ENCODE data around the gene TARS2.

- TF ChIP-seq POLR2A (IDR thresholded peaks at IDR 0.05; ENCODE audit: low read depth) (no peak), POLR2AphosphoS5 (IDR thresholded peaks at IDR 0.05) (peak; percentile 43 to 69)
- TF ChIP-seq, protein P1, sequence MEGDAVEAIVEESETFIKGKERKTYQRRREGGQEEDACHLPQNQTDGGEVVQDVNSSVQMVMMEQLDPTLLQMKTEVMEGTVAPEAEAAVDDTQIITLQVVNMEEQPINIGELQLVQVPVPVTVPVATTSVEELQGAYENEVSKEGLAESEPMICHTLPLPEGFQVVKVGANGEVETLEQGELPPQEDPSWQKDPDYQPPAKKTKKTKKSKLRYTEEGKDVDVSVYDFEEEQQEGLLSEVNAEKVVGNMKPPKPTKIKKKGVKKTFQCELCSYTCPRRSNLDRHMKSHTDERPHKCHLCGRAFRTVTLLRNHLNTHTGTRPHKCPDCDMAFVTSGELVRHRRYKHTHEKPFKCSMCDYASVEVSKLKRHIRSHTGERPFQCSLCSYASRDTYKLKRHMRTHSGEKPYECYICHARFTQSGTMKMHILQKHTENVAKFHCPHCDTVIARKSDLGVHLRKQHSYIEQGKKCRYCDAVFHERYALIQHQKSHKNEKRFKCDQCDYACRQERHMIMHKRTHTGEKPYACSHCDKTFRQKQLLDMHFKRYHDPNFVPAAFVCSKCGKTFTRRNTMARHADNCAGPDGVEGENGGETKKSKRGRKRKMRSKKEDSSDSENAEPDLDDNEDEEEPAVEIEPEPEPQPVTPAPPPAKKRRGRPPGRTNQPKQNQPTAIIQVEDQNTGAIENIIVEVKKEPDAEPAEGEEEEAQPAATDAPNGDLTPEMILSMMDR (IDR thresholded peaks at IDR 0.05) = no peak
Measured at GRCh38 chr1:150507912-150508864, 21.0 kb downstream of the TARS2 start, which contains the start of gene ECM1.

Data from esophagus muscularis mucosa (tissue), 3 donors.